WI38 (cell line): Measurements from ENCODE around the gene HEG1.
"Not testable (repeated sequence)": the region's sequence is repeated elsewhere in the genome, so short reads cannot be mapped to it uniquely, and the experiment has no call there.

ENCODE experiments used
- H3K4me3 ChIP-seq: 2 replicates; pipeline ENCODE4 v1.5.1; 2011; ENCODE audit warnings: low read depth, mild to moderate bottlenecking, control low read depth, low read length
- CTCF ChIP-seq: IDR thresholded peaks from 2 replicates; pipeline ENCODE4 v1.5.1; 2012; ENCODE audit warnings: low read depth, mild to moderate bottlenecking, control low read depth, low read length

Gene HEG1

GRCh38 chr3:125087768-125088391, 32.1 kb upstream of the HEG1 start:
- TF ChIP-seq CTCF = no peak
- no peak overlapping the region for H3K4me3 ChIP-seq

GRCh38 chr3:125085166-125085565, 29.4 kb upstream of the HEG1 start:
- no peak for TF ChIP-seq CTCF
- H3K4me3 ChIP-seq = no peak overlapping the region

GRCh38 chr3:125083776-125084175, 28.0 kb upstream of the HEG1 start:
- no peak for TF ChIP-seq CTCF
- no peak overlapping the region for H3K4me3 ChIP-seq

- not testable (repeated sequence) for H3K4me3 ChIP-seq
Measured at GRCh38 chr3:125082339-125082738, 26.5 kb upstream of the HEG1 start.

GRCh38 chr3:125080077-125080476, 24.3 kb upstream of the HEG1 start:
- no peak overlapping the region for H3K4me3 ChIP-seq
- TF ChIP-seq CTCF = no peak

- TF ChIP-seq CTCF = no peak
- H3K4me3 ChIP-seq = no peak overlapping the region
Measured at GRCh38 chr3:125079675-125080045, 23.9 kb upstream of the HEG1 start.

GRCh38 chr3:125078951-125079674, 23.3 kb upstream of the HEG1 start:
- no peak overlapping the region for H3K4me3 ChIP-seq
- no peak for TF ChIP-seq CTCF
